ENCODE results near the gene HOXA7.

DNA sequence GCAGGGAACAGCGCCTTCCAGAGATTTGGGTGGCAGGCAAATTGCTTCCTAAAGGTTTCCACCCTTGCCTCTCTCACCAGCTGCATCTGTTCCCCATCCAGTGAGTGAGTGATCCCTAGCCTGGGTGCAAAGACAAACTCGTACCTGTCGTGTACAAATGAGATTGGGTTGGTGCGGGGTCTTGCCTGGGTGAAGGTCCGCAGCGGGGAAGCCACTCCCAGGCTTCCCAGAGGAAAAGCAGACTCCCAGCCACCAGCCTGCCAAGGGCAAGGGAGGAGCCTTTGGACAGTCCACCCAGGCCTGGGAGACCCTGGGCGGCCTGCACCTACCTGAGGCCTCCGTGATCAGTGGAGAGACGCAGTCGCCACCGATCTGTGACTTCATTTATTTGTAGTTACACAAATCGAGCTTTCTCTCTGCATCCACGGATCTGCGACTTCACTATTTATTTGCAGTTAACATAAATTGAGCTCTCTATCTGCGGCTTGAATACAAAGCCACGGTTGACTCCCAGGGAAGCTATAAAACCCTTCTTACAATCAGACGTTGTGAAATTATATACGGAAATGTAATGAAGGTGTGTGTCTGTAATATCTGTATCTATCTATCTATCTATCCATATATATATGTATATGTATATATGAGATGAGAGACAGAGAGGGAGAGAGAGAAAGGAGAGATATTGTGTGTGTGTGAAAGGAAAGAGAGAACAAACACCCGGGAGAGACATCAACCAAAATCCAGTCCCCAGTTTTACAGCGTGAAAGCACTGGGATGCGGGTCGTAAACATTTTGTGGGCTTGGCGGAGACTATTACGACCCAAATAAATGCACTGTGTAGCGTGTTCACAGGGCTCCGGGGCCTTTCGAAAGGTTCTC, 3.0 kb upstream of the HOXA7 start:
- TF ChIP-seq GABPA (IDR thresholded peaks at IDR 0.05; ENCODE audit: borderline replicate concordance, insufficient read depth, low read length) (no peak), POLR2AphosphoS5 (IDR thresholded peaks at IDR 0.05; ENCODE audit: low read depth, low read length) (no peak), BCL11A (IDR thresholded peaks at IDR 0.05; ENCODE audit: low read depth in 2 of 2, low read length in 2 of 2) (no peak), SRF (IDR thresholded peaks at IDR 0.05; ENCODE audit: low read depth, low read length) (no peak), RFX5 (IDR thresholded peaks at IDR 0.05; ENCODE audit: borderline replicate concordance, low read depth, low read length) (no peak), POLR2A (IDR thresholded peaks at IDR 0.05; ENCODE audit: control extremely low read depth in 1 of 2, low read depth in 2 of 2, low read length in 2 of 2) (no peak), SP1 (IDR thresholded peaks at IDR 0.05; ENCODE audit: low read depth, low read length) (no peak)
- TF ChIP-seq, protein P1, sequence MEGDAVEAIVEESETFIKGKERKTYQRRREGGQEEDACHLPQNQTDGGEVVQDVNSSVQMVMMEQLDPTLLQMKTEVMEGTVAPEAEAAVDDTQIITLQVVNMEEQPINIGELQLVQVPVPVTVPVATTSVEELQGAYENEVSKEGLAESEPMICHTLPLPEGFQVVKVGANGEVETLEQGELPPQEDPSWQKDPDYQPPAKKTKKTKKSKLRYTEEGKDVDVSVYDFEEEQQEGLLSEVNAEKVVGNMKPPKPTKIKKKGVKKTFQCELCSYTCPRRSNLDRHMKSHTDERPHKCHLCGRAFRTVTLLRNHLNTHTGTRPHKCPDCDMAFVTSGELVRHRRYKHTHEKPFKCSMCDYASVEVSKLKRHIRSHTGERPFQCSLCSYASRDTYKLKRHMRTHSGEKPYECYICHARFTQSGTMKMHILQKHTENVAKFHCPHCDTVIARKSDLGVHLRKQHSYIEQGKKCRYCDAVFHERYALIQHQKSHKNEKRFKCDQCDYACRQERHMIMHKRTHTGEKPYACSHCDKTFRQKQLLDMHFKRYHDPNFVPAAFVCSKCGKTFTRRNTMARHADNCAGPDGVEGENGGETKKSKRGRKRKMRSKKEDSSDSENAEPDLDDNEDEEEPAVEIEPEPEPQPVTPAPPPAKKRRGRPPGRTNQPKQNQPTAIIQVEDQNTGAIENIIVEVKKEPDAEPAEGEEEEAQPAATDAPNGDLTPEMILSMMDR (IDR thresholded peaks at IDR 0.05; ENCODE audit: control extremely low read depth in 1 of 3, insufficient read depth in 1 of 3, low read depth in 1 of 3, low read length in 3 of 3) = no peak

Measured in H1 (cell line).